Choroid plexus epithelial cell (primary cell): ENCODE results near the gene PRICKLE2.

Experiments used
- DNase-seq: peaks from one replicate; pipeline ENCODE4 v3.0.0-alpha.2; 2010; ENCODE audit warnings: low read depth
- H3K4me3 ChIP-seq: 2 replicates; pipeline ENCODE4 v1.5.1; 2011; ENCODE audit warnings: low read depth, mild to moderate bottlenecking, control low read depth, low read length, moderate library complexity
- CTCF ChIP-seq: conservative IDR thresholded peaks from 2 replicates; pipeline ENCODE4 v1.5.1; 2011; ENCODE audit warnings: low read depth, mild to moderate bottlenecking, control low read depth, inconsistent platforms, low read length, moderate library complexity

PRICKLE2 gene

GRCh38 chr3:64103131-64103530 is 122.1 kb downstream of the PRICKLE2 start:
- no peak for TF ChIP-seq CTCF
- no peak overlapping the region for H3K4me3 ChIP-seq
- DNase-seq, result no peak

- H3K4me3 ChIP-seq, result no peak overlapping the region
- no peak for TF ChIP-seq CTCF
Observed at GRCh38 chr3:64102147-64102546, 123.1 kb downstream of the PRICKLE2 start.

GRCh38 chr3:64099316-64099715 is 126.0 kb downstream of the PRICKLE2 start:
- H3K4me3 ChIP-seq, result no peak overlapping the region
- TF ChIP-seq CTCF, result no peak
- DNase-seq, result no peak

More at GRCh38 chr3:64102147-64102546, 123.1 kb downstream of the PRICKLE2 start:
- DNase-seq, result no peak

GRCh38 chr3:64098670-64099069 is 126.6 kb downstream of the PRICKLE2 start:
- no peak overlapping the region for H3K4me3 ChIP-seq
- no peak for TF ChIP-seq CTCF
- no peak for DNase-seq

- no peak for DNase-seq
- no peak overlapping the region for H3K4me3 ChIP-seq
- no peak for TF ChIP-seq CTCF
Observed at GRCh38 chr3:64097920-64098319, 127.3 kb downstream of the PRICKLE2 start.

GRCh38 chr3:64095802-64096201 is 129.5 kb downstream of the PRICKLE2 start:
- no peak for DNase-seq
- TF ChIP-seq CTCF, result no peak
- H3K4me3 ChIP-seq, result no peak overlapping the region

GRCh38 chr3:64094713-64095079 is 130.6 kb downstream of the PRICKLE2 start:
- no peak overlapping the region for H3K4me3 ChIP-seq
- no peak for TF ChIP-seq CTCF
- no peak for DNase-seq
